OCI-LY1 (cell line): ENCODE measurements around the gene FBN2.

Experiments used
- H2AFZ ChIP-seq: fragments of 200-600 bp; sonication (generic), shearing (Covaris generic); 2 replicates; pipeline ENCODE4 v1.6.0; 2014; ENCODE audit warnings: antibody characterized with exemption, mild to moderate bottlenecking, low read length
- H3F3A ChIP-seq: fragments of 200-600 bp; sonication (generic), shearing (Covaris generic); 2 replicates; pipeline ENCODE4 v1.6.0; 2014; ENCODE audit warnings: mild to moderate bottlenecking, antibody characterized with exemption, low read length, moderate library complexity; ENCODE audit not compliant: insufficient read depth
- H3K27ac ChIP-seq: fragments of 200-600 bp; sonication (generic); 2 replicates; pipeline ENCODE4 v1.5.1; 2014; ENCODE audit warnings: low read length, mixed run types, mild to moderate bottlenecking, low read depth; ENCODE audit not compliant: poor library complexity, severe bottlenecking
- H3K27me3 ChIP-seq: fragments of 200-600 bp; sonication (generic); 2 replicates; pipeline ENCODE4 v1.6.0; 2014; ENCODE audit warnings: antibody characterized with exemption, mild to moderate bottlenecking, low read length, moderate library complexity; ENCODE audit not compliant: insufficient read depth
- H3K36me3 ChIP-seq: fragments of 200-600 bp; sonication (generic); 2 replicates; pipeline ENCODE4 v1.6.1; 2014; ENCODE audit warnings: mild to moderate bottlenecking, antibody characterized with exemption, low read length, moderate library complexity, mixed read lengths; ENCODE audit not compliant: insufficient read depth
- H3K4me1 ChIP-seq: fragments of 200-600 bp; sonication (generic); 2 replicates; pipeline ENCODE4 v1.5.1; 2014; ENCODE audit warnings: mild to moderate bottlenecking, low read length, moderate library complexity; ENCODE audit not compliant: insufficient read depth, severe bottlenecking
- H3K4me2 ChIP-seq: fragments of 200-600 bp; sonication (generic), shearing (Covaris generic); 2 replicates; pipeline ENCODE4 v1.6.1; 2014; ENCODE audit warnings: low read length
- H3K4me3 ChIP-seq: fragments of 200-600 bp; sonication (generic); 2 replicates; pipeline ENCODE4 v1.5.1; 2014; ENCODE audit warnings: low read length, low read depth, mild to moderate bottlenecking, mixed read lengths; ENCODE audit not compliant: poor library complexity, severe bottlenecking
- H3K79me2 ChIP-seq: fragments of 200-600 bp; shearing (Covaris generic); 2 replicates; pipeline ENCODE4 v1.6.1; 2016; ENCODE audit warnings: mixed run types, low read length, mixed read lengths; ENCODE audit not compliant: insufficient read depth
- H3K9ac ChIP-seq: fragments of 200-600 bp; sonication (generic), shearing (Covaris generic); 2 replicates; pipeline ENCODE4 v1.6.1; 2014; ENCODE audit warnings: mild to moderate bottlenecking, low read length, mixed read lengths
- H3K9me2 ChIP-seq: fragments of 200-600 bp; sonication (generic), shearing (Covaris generic); 2 replicates; pipeline ENCODE4 v1.6.1; 2014; ENCODE audit warnings: low read depth, mild to moderate bottlenecking, low read length, mixed read lengths
- H3K9me3 ChIP-seq: fragments of 200-600 bp; shearing (Covaris generic); 2 replicates; pipeline ENCODE4 v1.6.1; 2014; ENCODE audit warnings: low read length, mixed read lengths
- H4K20me1 ChIP-seq: fragments of 200-600 bp; sonication (generic), shearing (Covaris generic); 2 replicates; pipeline ENCODE4 v1.6.0; 2016; ENCODE audit warnings: mild to moderate bottlenecking, low read length; ENCODE audit not compliant: insufficient read depth
- EZH2 ChIP-seq: fragments of 200-600 bp; sonication (generic), shearing (Covaris generic); IDR thresholded peaks from 2 replicates; pipeline ENCODE4 v1.8.0; 2017; ENCODE audit warnings: borderline replicate concordance, mixed run types, mild to moderate bottlenecking, antibody characterized with exemption, low read length, moderate library complexity, mixed read lengths
- TF ChIP-seq, protein P1 (sequence below): fragments of 200-600 bp; sonication (generic), shearing (Covaris generic); IDR thresholded peaks from 2 replicates; pipeline ENCODE4 v1.5.1; 2017; ENCODE audit warnings: mild to moderate bottlenecking, antibody characterized with exemption, low read length, moderate library complexity, mixed read lengths

Gene FBN2

DNA sequence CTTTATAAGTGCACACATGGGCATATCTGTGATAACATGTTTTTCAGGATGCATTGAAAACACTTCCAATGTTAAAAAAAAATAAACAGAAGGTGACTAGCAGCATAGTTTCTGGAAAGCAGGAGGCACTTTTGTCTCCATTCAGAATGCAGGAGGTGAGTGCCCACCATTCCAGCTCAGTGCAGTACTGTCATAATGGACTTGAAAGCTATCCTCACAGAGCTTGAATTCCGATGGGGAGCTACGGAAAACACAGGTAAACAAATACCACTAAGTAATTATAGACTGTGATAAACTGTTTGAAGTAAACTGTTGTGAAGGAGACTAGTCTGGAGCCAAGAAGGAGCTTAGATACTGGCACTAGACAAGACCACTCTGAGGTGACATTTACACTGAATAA is 9.9 kb downstream of the FBN2 start:
- H3F3A ChIP-seq: no peaks in the 10 kb centered on the region
- H3K9ac ChIP-seq: no peak overlapping the region
- no peaks in the 10 kb centered on the region for H3K9me3 ChIP-seq
- no peaks in the 10 kb centered on the region for H3K9me2 ChIP-seq
- no peak overlapping the region for H3K4me2 ChIP-seq
- no peaks in the 10 kb centered on the region for H4K20me1 ChIP-seq
- no peaks in the 10 kb centered on the region for H3K27me3 ChIP-seq
- no peaks in the 10 kb centered on the region for H3K36me3 ChIP-seq
- H3K4me3 ChIP-seq: no peak overlapping the region
- H3K79me2 ChIP-seq: no peaks in the 10 kb centered on the region
- no peak overlapping the region for H3K27ac ChIP-seq
- H2AFZ ChIP-seq: no peak overlapping the region
- no peak for TF ChIP-seq EZH2
- TF ChIP-seq, protein P1, sequence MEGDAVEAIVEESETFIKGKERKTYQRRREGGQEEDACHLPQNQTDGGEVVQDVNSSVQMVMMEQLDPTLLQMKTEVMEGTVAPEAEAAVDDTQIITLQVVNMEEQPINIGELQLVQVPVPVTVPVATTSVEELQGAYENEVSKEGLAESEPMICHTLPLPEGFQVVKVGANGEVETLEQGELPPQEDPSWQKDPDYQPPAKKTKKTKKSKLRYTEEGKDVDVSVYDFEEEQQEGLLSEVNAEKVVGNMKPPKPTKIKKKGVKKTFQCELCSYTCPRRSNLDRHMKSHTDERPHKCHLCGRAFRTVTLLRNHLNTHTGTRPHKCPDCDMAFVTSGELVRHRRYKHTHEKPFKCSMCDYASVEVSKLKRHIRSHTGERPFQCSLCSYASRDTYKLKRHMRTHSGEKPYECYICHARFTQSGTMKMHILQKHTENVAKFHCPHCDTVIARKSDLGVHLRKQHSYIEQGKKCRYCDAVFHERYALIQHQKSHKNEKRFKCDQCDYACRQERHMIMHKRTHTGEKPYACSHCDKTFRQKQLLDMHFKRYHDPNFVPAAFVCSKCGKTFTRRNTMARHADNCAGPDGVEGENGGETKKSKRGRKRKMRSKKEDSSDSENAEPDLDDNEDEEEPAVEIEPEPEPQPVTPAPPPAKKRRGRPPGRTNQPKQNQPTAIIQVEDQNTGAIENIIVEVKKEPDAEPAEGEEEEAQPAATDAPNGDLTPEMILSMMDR: no peak
- no peaks in the 10 kb centered on the region for H3K4me1 ChIP-seq

DNA sequence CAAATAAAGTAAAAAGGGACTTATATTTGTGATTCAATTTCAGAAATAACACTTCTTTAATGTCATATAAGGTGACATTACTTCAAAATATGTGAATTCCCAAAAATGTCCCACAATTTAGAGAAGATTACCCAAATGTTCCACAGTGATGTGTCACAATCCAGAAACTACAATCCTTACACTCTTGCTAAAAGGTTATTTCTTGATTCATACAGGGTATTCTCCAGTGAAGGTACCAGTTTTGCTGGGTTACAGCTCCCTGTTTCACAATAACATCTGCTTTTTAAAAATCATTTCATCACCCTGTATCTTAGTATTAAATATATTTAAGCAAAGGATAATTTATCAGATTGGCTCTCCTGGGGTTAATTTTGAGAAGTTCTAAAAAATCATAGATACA is 11.0 kb downstream of the FBN2 start:
- H2AFZ ChIP-seq: no peak overlapping the region
- no peak overlapping the region for H3K4me3 ChIP-seq
- no peaks in the 10 kb centered on the region for H3K4me1 ChIP-seq
- no peaks in the 10 kb centered on the region for H3K36me3 ChIP-seq
- H3K4me2 ChIP-seq: no peak overlapping the region
- no peaks in the 10 kb centered on the region for H3K9me3 ChIP-seq
- H3K9ac ChIP-seq: no peak overlapping the region
- no peaks in the 10 kb centered on the region for H4K20me1 ChIP-seq
- H3K27ac ChIP-seq: no peak overlapping the region
- no peaks in the 10 kb centered on the region for H3K27me3 ChIP-seq
- TF ChIP-seq EZH2: no peak
- TF ChIP-seq, protein P1: no peak
- H3K9me2 ChIP-seq: no peaks in the 10 kb centered on the region
- no peaks in the 10 kb centered on the region for H3F3A ChIP-seq
- no peaks in the 10 kb centered on the region for H3K79me2 ChIP-seq

DNA sequence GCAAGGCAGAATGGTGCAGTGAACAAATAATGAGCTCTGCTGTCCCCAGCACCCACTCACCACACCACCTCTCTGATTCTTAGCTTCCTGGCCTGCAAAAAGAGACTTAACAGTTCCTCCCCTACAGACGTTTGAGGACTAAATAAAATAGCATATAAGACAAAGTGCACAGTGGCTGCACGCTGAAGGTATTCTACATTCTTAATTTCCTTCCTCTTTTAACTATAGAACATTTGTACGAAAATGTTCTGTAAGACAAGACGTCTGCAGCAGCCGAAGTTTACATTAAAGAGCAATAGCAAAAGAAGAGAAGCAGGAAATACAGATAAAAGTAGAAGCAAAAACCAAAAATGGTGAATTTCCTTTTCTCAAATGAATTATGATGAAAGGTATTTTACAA is 15.7 kb downstream of the FBN2 start:
- no peaks in the 10 kb centered on the region for H3K36me3 ChIP-seq

More for the DNA sequence above, 15.7 kb downstream of the FBN2 start:
- no peaks in the 10 kb centered on the region for H3K27me3 ChIP-seq
- no peak overlapping the region for H3K4me3 ChIP-seq
- no peak overlapping the region for H2AFZ ChIP-seq
- H3K27ac ChIP-seq: no peak overlapping the region
- no peaks in the 10 kb centered on the region for H3K79me2 ChIP-seq
- H3K9ac ChIP-seq: no peak overlapping the region
- no peaks in the 10 kb centered on the region for H4K20me1 ChIP-seq
- H3K9me2 ChIP-seq: no peaks in the 10 kb centered on the region
- TF ChIP-seq, protein P1: no peak
- no peak for TF ChIP-seq EZH2
- H3K4me2 ChIP-seq: no peak overlapping the region
- no peaks in the 10 kb centered on the region for H3K4me1 ChIP-seq
- H3K9me3 ChIP-seq: no peaks in the 10 kb centered on the region
- H3F3A ChIP-seq: no peaks in the 10 kb centered on the region
